Mucosa of descending colon (tissue), 3 donors: Measurements from ENCODE around the gene TC2N. TPM values are rescaled to one million over a fixed set of nuclear protein-coding genes. Genes with fewer than 3 reads are reported as not detected.

ENCODE experiments used
- ATAC-seq: fragments of 200-7000 bp; cut with Tn5 transposase; one replicate; pipeline ENCODE4 v1.9.1; 2020; ENCODE audit warnings: mild to moderate bottlenecking, moderate library complexity
- DNase-seq, 3 donors: peaks; one replicate each; pipeline ENCODE4 v3.0.0-alpha.2; 2020
- H3K36me3 ChIP-seq: fragments of 200-600 bp; one replicate; pipeline ENCODE4 v1.8.0; 2021; ENCODE audit warnings: low read depth, mild to moderate bottlenecking
- H3K4me1 ChIP-seq: fragments of 200-600 bp; one replicate; pipeline ENCODE4 v1.8.0; 2021; ENCODE audit warnings: low read depth, mild to moderate bottlenecking
- H3K4me3 ChIP-seq: fragments of 200-600 bp; one replicate; pipeline ENCODE4 v1.8.0; 2021; ENCODE audit warnings: mild to moderate bottlenecking
- H3K9me3 ChIP-seq: fragments of 200-600 bp; one replicate; pipeline ENCODE4 v1.8.0; 2021; ENCODE audit warnings: mild to moderate bottlenecking
- CTCF ChIP-seq: fragments of 200-600 bp; IDR thresholded peaks from one replicate; pipeline ENCODE4 v1.8.0; 2022; ENCODE audit warnings: antibody characterized with exemption, mild to moderate bottlenecking
- intact Hi-C, 2 donors: fragments of 100-400 bp; cut with DNase I in 1 of 2; cut with micrococcal nuclease in 1 of 2; formaldehyde crosslinking; loops; one replicate each; pipeline versions ENCODE4 v1.11.0 to v1.11.1; 2022; cut with DNase I, micrococcal nuclease
- total RNA-seq, 3 donors: library from RNA; stranded (reverse); fragmentation: NEBNext Ultra II Directional in 2 of 3; extraction: Animal tissue kit (Norgen Biotek cat#: 25700) in 2 of 3; gene quantifications; one replicate each; pipeline versions ENCODE4 v1.2.1 to v1.2.4, GENCODE V29; 2021 to 2023
- donor health status: DM: no; HTN: no; CAD: no; lungs with moderate emphysema.
- donor health status: DM: no; HTN: no; CAD: no.
- donor health status: DM: no; HTN: yes; CAD: no.

TC2N gene
- total RNA-seq, 3 donors from 2014 or later: 39.0 to 75.1 (median 63.6) TPM

- ATAC-seq (no peak), DNase-seq (no peak)
- intact Hi-C loops: no loop called here
- Histone ChIP-seq H3K4me1 (no peaks in the 10 kb centered on the region), H3K4me3 (no peak overlapping the region), H3K9me3 (no peaks in the 10 kb centered on the region), H3K36me3 (no peaks in the 10 kb centered on the region)
- no peak for TF ChIP-seq CTCF
These were observed 17.3 kb upstream of the TC2N start for GRCh38 chr14:91884664-91885063.

- ATAC-seq: no peak
- Histone ChIP-seq H3K4me3 (no peak overlapping the region), H3K36me3 (no peaks in the 10 kb centered on the region), H3K4me1 (no peaks in the 10 kb centered on the region), H3K9me3 (no peaks in the 10 kb centered on the region)
- DNase-seq: no peak
- intact Hi-C loops: no loop called here
- no peak for TF ChIP-seq CTCF
These were observed 16.4 kb upstream of the TC2N start for GRCh38 chr14:91883753-91884152.

GRCh38 chr14:91882776-91883175 is 15.4 kb upstream of the TC2N start:
- no peak for ATAC-seq
- H3K9me3 ChIP-seq: no peaks in the 10 kb centered on the region
- no peak for DNase-seq
- H3K36me3 ChIP-seq: no peaks in the 10 kb centered on the region
- no peak for TF ChIP-seq CTCF
- no peak overlapping the region for H3K4me3 ChIP-seq
- intact Hi-C loops: no loop called here
- H3K4me1 ChIP-seq: no peaks in the 10 kb centered on the region

GRCh38 chr14:91882369-91882768 is 15.0 kb upstream of the TC2N start:
- no peak overlapping the region for H3K4me3 ChIP-seq
- no peak for ATAC-seq
- intact Hi-C loops: no loop called here
- no peaks in the 10 kb centered on the region for H3K4me1 ChIP-seq
- no peaks in the 10 kb centered on the region for H3K36me3 ChIP-seq
- TF ChIP-seq CTCF: no peak
- no peak for DNase-seq
- H3K9me3 ChIP-seq: no peaks in the 10 kb centered on the region

- intact Hi-C loops: no loop called here
- Histone ChIP-seq H3K4me3 (no peak overlapping the region), H3K36me3 (no peaks in the 10 kb centered on the region), H3K4me1 (peaks cover 2% of the 10 kb centered on the region), H3K9me3 (no peaks in the 10 kb centered on the region)
- ATAC-seq (no peak), DNase-seq (no peak)
- TF ChIP-seq CTCF: no peak
These were observed 11.9 kb upstream of the TC2N start for GRCh38 chr14:91879196-91879595.

GRCh38 chr14:91878274-91878673 is 10.9 kb upstream of the TC2N start:
- H3K4me3 ChIP-seq: no peak overlapping the region
- intact Hi-C loops: no loop called here
- peaks cover 5% of the 10 kb centered on the region for H3K4me1 ChIP-seq
- H3K36me3 ChIP-seq: no peaks in the 10 kb centered on the region
- DNase-seq: no peak
- H3K9me3 ChIP-seq: no peaks in the 10 kb centered on the region
- TF ChIP-seq CTCF: no peak
- ATAC-seq: no peak
